HepG2 (cell line): Measurements from ENCODE around the gene SLC13A3. TPM values are rescaled to one million over a fixed set of nuclear protein-coding genes. Genes with fewer than 3 reads are reported as not detected.
A peak's percentile ranks its signal among the peaks of the same experiment; 100 is the strongest.

Source experiments
- ATF1 ChIP-seq: IDR thresholded peaks from 2 replicates; pipeline ENCODE4 v1.6.1; 2016; ENCODE audit warnings: mild to moderate bottlenecking, control low read depth
- ATF7 ChIP-seq, 2 experiments: fragments of 450-650 bp in 1 of 2; sonication (generic) in 1 of 2; formaldehyde crosslinking in 1 of 2; IDR thresholded peaks; 2 replicates each; pipeline versions ENCODE4 v1.4.0 to v1.6.1; 2016 to 2020; ENCODE audit warnings: antibody characterized with exemption in 1 of 2, mild to moderate bottlenecking in 1 of 2, missing genetic modification reagents in 1 of 2
- DMAP1 ChIP-seq: IDR thresholded peaks from 2 replicates; pipeline ENCODE4 v1.6.1; 2016
- DPF2 ChIP-seq: sonication (generic); formaldehyde crosslinking; IDR thresholded peaks from 2 replicates; pipeline ENCODE4 v1.4.0; 2020; ENCODE audit warnings: mild to moderate bottlenecking, low read depth, missing genetic modification reagents, borderline replicate concordance
- EP300 ChIP-seq, 3 experiments: sonication (generic) in 1 of 3; formaldehyde crosslinking in 1 of 3; IDR thresholded peaks; 2 replicates each; pipeline versions ENCODE4 v1.5.1 to v1.6.1; 2011 to 2020; ENCODE audit warnings: low read depth in 2 of 3, low read length in 2 of 3, borderline replicate concordance in 1 of 3, improper control_type of control experiment in 1 of 3, mild to moderate bottlenecking in 1 of 3, missing genetic modification reagents in 1 of 3, moderate library complexity in 1 of 3
- FOXA1 ChIP-seq, 2 experiments: fragments of 450-650 bp in 1 of 2; sonication (generic) in 1 of 2; formaldehyde crosslinking in 1 of 2; IDR thresholded peaks; 2 replicates each; pipeline versions ENCODE4 v1.4.0 to v1.6.1; 2016 to 2020; ENCODE audit warnings: missing genetic modification reagents in 1 of 2
- FOXJ3 ChIP-seq: sonication (generic); formaldehyde crosslinking; IDR thresholded peaks from 2 replicates; pipeline ENCODE4 v1.4.0; 2020; ENCODE audit warnings: missing genetic modification reagents, mild to moderate bottlenecking, borderline replicate concordance
- HDAC2 ChIP-seq: sonication (generic); formaldehyde crosslinking; IDR thresholded peaks from 2 replicates; pipeline ENCODE4 v1.4.0; 2020; ENCODE audit warnings: missing genetic modification reagents
- HMG20A ChIP-seq: IDR thresholded peaks from 2 replicates; pipeline ENCODE4 v1.6.1; 2016; ENCODE audit warnings: borderline replicate concordance
- HNF4G ChIP-seq, 2 experiments: sonication (generic) in 1 of 2; formaldehyde crosslinking in 1 of 2; IDR thresholded peaks; 2 replicates each; pipeline versions ENCODE4 v1.4.0 to v1.6.1; 2011 to 2020; ENCODE audit warnings: borderline replicate concordance in 2 of 2, low read depth in 2 of 2, mild to moderate bottlenecking in 2 of 2, low read length in 1 of 2, missing genetic modification reagents in 1 of 2, moderate library complexity in 1 of 2
- KAT8 ChIP-seq: IDR thresholded peaks from 2 replicates; pipeline ENCODE4 v1.6.1; 2016; ENCODE audit warnings: missing genetic modification reagents, missing compliant biosample characterization
- KLF15 ChIP-seq: sonication (generic); formaldehyde crosslinking; IDR thresholded peaks from 2 replicates; pipeline ENCODE4 v1.8.1; 2023; ENCODE audit warnings: borderline replicate concordance, mild to moderate bottlenecking, inconsistent platforms, missing genetic modification reagents, mixed read lengths
- MAFK ChIP-seq, 2 experiments: IDR thresholded peaks in 1 of 2; conservative IDR thresholded peaks in 1 of 2; 2 replicates each; pipeline ENCODE4 v1.6.1; 2011; ENCODE audit warnings: improper control_type of control experiment in 2 of 2, low read length in 2 of 2
- MXD4 ChIP-seq: IDR thresholded peaks from 2 replicates; pipeline ENCODE4 v1.6.1; 2016; ENCODE audit warnings: mild to moderate bottlenecking, missing biosample characterization, missing genetic modification reagents
- PHB2 ChIP-seq: fragments of 450-650 bp; IDR thresholded peaks from 2 replicates; pipeline ENCODE4 v1.6.1; 2018; ENCODE audit not compliant: partially characterized antibody
- RXRB ChIP-seq: IDR thresholded peaks from 2 replicates; pipeline ENCODE4 v1.6.1; 2016; ENCODE audit warnings: borderline replicate concordance, missing genetic modification reagents, missing compliant biosample characterization
- SAP130 ChIP-seq: IDR thresholded peaks from 2 replicates; pipeline ENCODE4 v1.6.1; 2016; ENCODE audit warnings: low read depth
- SMYD3 ChIP-seq: sonication (generic); formaldehyde crosslinking; IDR thresholded peaks from 2 replicates; pipeline ENCODE4 v1.8.1; 2023; ENCODE audit warnings: mild to moderate bottlenecking, missing genetic modification reagents
- SP1 ChIP-seq, 2 experiments: fragments of 450-650 bp in 1 of 2; sonication (generic) in 1 of 2; formaldehyde crosslinking in 1 of 2; IDR thresholded peaks; 2 replicates each; pipeline versions ENCODE4 v1.4.0 to v1.6.1; 2016 to 2020; ENCODE audit warnings: missing genetic modification reagents in 1 of 2
- TCF7 ChIP-seq: sonication (generic); IDR thresholded peaks from 2 replicates; pipeline ENCODE4 v1.6.1; 2016; ENCODE audit warnings: antibody characterized with exemption, low read depth
- ZNF441 ChIP-seq: sonication (generic); formaldehyde crosslinking; IDR thresholded peaks from 2 replicates; pipeline ENCODE4 v1.7.0; 2021; ENCODE audit warnings: missing genetic modification reagents, borderline replicate concordance
- polyA plus RNA-seq, 8 experiments: library from polyadenylated mRNA; depleted of rRNA in 3 of 8; stranded (reverse) in 7 of 8; unstranded in 1 of 8; fragments of >200 nt; fragmentation: Illumina TruSeq in 4 of 8; extraction: Trizol in 4 of 8; gene quantifications; 2 replicates each; pipeline versions ENCODE4 v1.2.1 to v1.2.3, GENCODE V29; 2011 to 2016; ENCODE audit warnings: low read depth in 4 of 8, missing spikeins in 1 of 8, mixed read lengths in 1 of 8; ENCODE audit not compliant: insufficient read depth in 1 of 8
- total RNA-seq, 5 experiments: library from RNA; depleted of rRNA; stranded (reverse); fragments of >200 nt; fragmentation: Illumina TruSeq; extraction: Trizol; gene quantifications; 2 replicates each; pipeline ENCODE4 v1.2.3, GENCODE V29; 2016; ENCODE audit warnings: low read depth in 1 of 5
- TF ChIP-seq, protein P1 (sequence below): sonication (generic); formaldehyde crosslinking; IDR thresholded peaks from 2 replicates; pipeline ENCODE4 v1.4.0; 2020; ENCODE audit warnings: missing genetic modification reagents, mild to moderate bottlenecking, borderline replicate concordance
- TF ChIP-seq, protein P2 (sequence below): sonication (generic); formaldehyde crosslinking; IDR thresholded peaks from 2 replicates; pipeline ENCODE4 v1.5.0; 2020; ENCODE audit warnings: mild to moderate bottlenecking, missing genetic modification reagents

The SLC13A3 gene
- total and polyA plus RNA-seq, 2 of the 13 experiments (the other 11 are each of a cell fraction or from before 2014, with no cell fraction given) = 66.5 to 76.0 TPM

DNA sequence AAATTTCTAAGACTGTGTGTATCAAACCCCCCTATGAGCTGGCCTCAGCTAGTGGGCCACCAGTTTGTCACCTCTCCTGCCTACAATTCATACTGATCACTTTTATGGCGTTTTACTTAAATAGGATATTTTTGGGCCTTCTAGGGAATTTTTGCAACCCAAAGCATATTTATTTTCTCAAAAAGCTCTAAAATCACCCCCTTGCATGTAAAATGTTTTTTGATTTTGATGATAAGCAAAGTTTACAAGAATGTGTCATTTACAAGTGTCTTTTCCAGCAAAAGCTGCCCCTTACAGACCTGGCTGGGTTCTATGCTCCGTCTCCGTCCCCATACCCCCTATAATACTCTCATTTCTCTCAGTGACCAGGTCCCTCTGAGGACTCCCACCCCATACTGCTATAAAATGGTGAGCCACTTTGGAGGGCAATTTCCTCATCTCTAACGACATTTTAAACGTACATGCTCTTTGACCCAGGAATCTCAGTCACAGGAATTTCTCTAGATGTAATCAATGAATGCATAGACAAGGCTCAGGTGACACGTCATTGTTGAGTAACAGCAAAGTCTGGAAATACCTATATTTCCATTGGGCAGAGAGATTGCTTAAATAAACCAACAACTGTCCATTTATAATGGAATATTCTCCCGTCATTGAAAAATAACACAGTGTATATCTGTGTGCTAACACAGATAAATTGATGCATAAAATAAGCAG is 86.9 kb downstream of the SLC13A3 start (continued):
- TF ChIP-seq HMG20A (CRISPR knock-in tag) (peak; percentile 67; the same call in 1 of the 2 replicates), RXRB (CRISPR knock-in tag) (peak; percentile 57; the same call in 1 of the 2 replicates), SP1 (IDR thresholded peaks at IDR 0.05) (no peak), SP1 (CRISPR knock-in tag; IDR thresholded peaks at IDR 0.05) (0 out of 2 replicates have a peak, but pooled peaks have one; percentile 13), KAT8 (peak; percentile 45; the same call in 1 of the 2 replicates), FOXJ3 (peak; percentile 19; the same call in 1 of the 2 replicates), ATF1 (CRISPR knock-in tag) (peak; percentile 71), MXD4 (CRISPR knock-in tag) (0 out of 2 replicates have a peak, but pooled peaks have one; percentile 4), SAP130 (CRISPR knock-in tag) (peak; percentile 63), TCF7 (0 out of 2 replicates have a peak, but pooled peaks have one; percentile 21), FOXA1 (IDR thresholded peaks at IDR 0.05) (no peak), FOXA1 (CRISPR knock-in tag; IDR thresholded peaks at IDR 0.05) (peak; percentile 51; the same call in 1 of the 2 replicates), MAFK (conservative IDR thresholded peaks at IDR 0.05 in 1 of 2, IDR thresholded peaks at IDR 0.05 in 1 of 2; ENCODE audit: low read length in 2 of 2) (peak in 1 of 2 experiments; percentile 59; a peak in 2 of 4 replicates), DPF2 (CRISPR knock-in tag) (no peak), ZNF441 (0 out of 2 replicates have a peak, but pooled peaks have one; percentile 11), HNF4G (IDR thresholded peaks at IDR 0.05; ENCODE audit: borderline replicate concordance, low read depth, low read length) (peak; percentile 21; the same call in 1 of the 2 replicates), HNF4G (CRISPR knock-in tag; IDR thresholded peaks at IDR 0.05; ENCODE audit: borderline replicate concordance, low read depth) (no peak), HDAC2 (CRISPR knock-in tag) (peak; percentile 50; the same call in 1 of the 2 replicates), DMAP1 (CRISPR knock-in tag) (peak; percentile 34; the same call in 1 of the 2 replicates), PHB2 (no peak), SMYD3 (CRISPR knock-in tag) (peak; percentile 41; the same call in 1 of the 2 replicates), EP300 (IDR thresholded peaks at IDR 0.05; ENCODE audit: low read depth in 2 of 2, low read length in 2 of 2) (peak in 1 of 2 experiments; percentile 63; a peak in 1 of 4 replicates), EP300 (CRISPR knock-in tag; IDR thresholded peaks at IDR 0.05; ENCODE audit: borderline replicate concordance) (no peak), ATF7 (IDR thresholded peaks at IDR 0.05) (peak; percentile 63; the same call in 1 of the 2 replicates), ATF7 (CRISPR knock-in tag; IDR thresholded peaks at IDR 0.05) (no peak), KLF15 (no peak)
- TF ChIP-seq, protein P1, sequence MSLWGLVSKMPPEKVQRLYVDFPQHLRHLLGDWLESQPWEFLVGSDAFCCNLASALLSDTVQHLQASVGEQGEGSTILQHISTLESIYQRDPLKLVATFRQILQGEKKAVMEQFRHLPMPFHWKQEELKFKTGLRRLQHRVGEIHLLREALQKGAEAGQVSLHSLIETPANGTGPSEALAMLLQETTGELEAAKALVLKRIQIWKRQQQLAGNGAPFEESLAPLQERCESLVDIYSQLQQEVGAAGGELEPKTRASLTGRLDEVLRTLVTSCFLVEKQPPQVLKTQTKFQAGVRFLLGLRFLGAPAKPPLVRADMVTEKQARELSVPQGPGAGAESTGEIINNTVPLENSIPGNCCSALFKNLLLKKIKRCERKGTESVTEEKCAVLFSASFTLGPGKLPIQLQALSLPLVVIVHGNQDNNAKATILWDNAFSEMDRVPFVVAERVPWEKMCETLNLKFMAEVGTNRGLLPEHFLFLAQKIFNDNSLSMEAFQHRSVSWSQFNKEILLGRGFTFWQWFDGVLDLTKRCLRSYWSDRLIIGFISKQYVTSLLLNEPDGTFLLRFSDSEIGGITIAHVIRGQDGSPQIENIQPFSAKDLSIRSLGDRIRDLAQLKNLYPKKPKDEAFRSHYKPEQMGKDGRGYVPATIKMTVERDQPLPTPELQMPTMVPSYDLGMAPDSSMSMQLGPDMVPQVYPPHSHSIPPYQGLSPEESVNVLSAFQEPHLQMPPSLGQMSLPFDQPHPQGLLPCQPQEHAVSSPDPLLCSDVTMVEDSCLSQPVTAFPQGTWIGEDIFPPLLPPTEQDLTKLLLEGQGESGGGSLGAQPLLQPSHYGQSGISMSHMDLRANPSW (CRISPR knock-in tag) = 0 out of 2 replicates have a peak, but pooled peaks have one; percentile 63
- TF ChIP-seq, protein P2, sequence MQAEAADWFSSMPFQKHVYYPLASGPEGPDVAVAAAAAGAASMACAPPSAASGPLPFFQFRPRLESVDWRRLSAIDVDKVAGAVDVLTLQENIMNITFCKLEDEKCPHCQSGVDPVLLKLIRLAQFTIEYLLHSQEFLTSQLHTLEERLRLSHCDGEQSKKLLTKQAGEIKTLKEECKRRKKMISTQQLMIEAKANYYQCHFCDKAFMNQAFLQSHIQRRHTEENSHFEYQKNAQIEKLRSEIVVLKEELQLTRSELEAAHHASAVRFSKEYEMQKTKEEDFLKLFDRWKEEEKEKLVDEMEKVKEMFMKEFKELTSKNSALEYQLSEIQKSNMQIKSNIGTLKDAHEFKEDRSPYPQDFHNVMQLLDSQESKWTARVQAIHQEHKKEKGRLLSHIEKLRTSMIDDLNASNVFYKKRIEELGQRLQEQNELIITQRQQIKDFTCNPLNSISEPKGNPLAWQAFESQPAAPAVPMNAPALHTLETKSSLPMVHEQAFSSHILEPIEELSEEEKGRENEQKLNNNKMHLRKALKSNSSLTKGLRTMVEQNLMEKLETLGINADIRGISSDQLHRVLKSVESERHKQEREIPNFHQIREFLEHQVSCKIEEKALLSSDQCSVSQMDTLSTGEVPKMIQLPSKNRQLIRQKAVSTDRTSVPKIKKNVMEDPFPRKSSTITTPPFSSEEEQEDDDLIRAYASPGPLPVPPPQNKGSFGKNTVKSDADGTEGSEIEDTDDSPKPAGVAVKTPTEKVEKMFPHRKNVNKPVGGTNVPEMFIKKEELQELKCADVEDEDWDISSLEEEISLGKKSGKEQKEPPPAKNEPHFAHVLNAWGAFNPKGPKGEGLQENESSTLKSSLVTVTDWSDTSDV (CRISPR knock-in tag) = no peak
